Measurements from ENCODE around the gene CCDC71. TPM values are rescaled to one million over a fixed set of nuclear protein-coding genes. Genes with fewer than 3 reads are reported as not detected.

CCDC71 gene
- total and polyA plus RNA-seq, 2 donors (not counting 1 experiment from before 2014, with no cell fraction given) = 15.6 to 30.0 TPM

- TF ChIP-seq CTCF (IDR thresholded peaks at IDR 0.05) (no peak), EZH2 (IDR thresholded peaks at IDR 0.05; ENCODE audit: borderline replicate concordance, insufficient read depth, low read depth, low read length, poor library complexity, severe bottlenecking) (no peak)
- peaks cover 0 to 5% (median 0%) of the 10 kb centered on the region in 3 donors for H3K9me3 ChIP-seq (ENCODE audit: control extremely low read depth in 1 of 3, control insufficient read depth in 2 of 3, insufficient read depth in 1 of 3, low read length in 2 of 3)
- Mint-ChIP-seq H3K4me1 (peaks cover 15% of the 10 kb centered on the region), H3K27me3 (no peaks in the 10 kb centered on the region), H3K27ac (peak overlapping the region; percentile 89), H3K9me3 (ENCODE audit: insufficient read depth) (no peaks in the 10 kb centered on the region), H3K4me3 (peak overlapping the region; percentile 88)
- H3K4me2 ChIP-seq (replicated peaks; ENCODE audit: low read depth, low read length, poor library complexity, severe bottlenecking) = peak overlapping the region; percentile 88
- WGBS (ENCODE audit: insufficient coverage) = 0% methylated on average over 9 of the region's 9 CpGs
- H3K27ac ChIP-seq (ENCODE audit: low read length in 2 of 2) = peak overlapping the region; percentile 82 to 92
- ATAC-seq (ENCODE audit: low read depth) = no peak
- no peaks in the 10 kb centered on the region for H3K27me3 ChIP-seq (replicated peaks in 1 of 4; ENCODE audit: control extremely low read depth in 1 of 4, control insufficient read depth in 3 of 4, insufficient read depth in 4 of 4, low read length in 3 of 4)
- CTCF ChIA-PET = interaction anchor here (0.6 to 1.8 kb wide), 4 partner anchors 18 to 133 kb away, joined by 3 to 14 read pairs (median 5); partner anchors contain the start of gene QRICH1
- peaks cover 7% of the 10 kb centered on the region for H4K20me1 ChIP-seq (ENCODE audit: control insufficient read depth, insufficient read depth, low read length, poor library complexity, severe bottlenecking)
- no peak for DNase-seq
- peak overlapping the region; percentile 67 to 85 (median 74) for H3K4me3 ChIP-seq (ENCODE audit: control extremely low read depth in 1 of 5, extremely low read depth in 1 of 5, insufficient read depth in 1 of 5, low read depth in 2 of 5, low read length in 4 of 5)
- H3K36me3 ChIP-seq (replicated peaks in 1 of 2; ENCODE audit: control extremely low read depth in 1 of 2, control insufficient read depth in 1 of 2, extremely low read depth in 1 of 2, insufficient read depth in 2 of 2, low read length in 1 of 2) = peaks cover 0 to 40% of the 10 kb centered on the region in 2 experiments
- intact Hi-C loops (cut with micrococcal nuclease) = loop anchor here (1.0 to 5.0 kb wide), 5 partner anchors 16 to 552 kb away; partner anchors contain the start of genes APEH, CCDC71, QARS1 and QRICH1
- H3K4me1 ChIP-seq (ENCODE audit: control insufficient read depth in 2 of 2, insufficient read depth in 2 of 2, low read length in 2 of 2) = peaks cover 12 to 21% of the 10 kb centered on the region in 2 donors
- POLR2A ChIA-PET = interaction anchor here (0.9 to 2.6 kb wide), 5 partner anchors 16 to 132 kb away, joined by 3 to 32 read pairs (median 6); partner anchors contain the start of genes DALRD3, QARS1 and QRICH1
- peak overlapping the region; percentile 90 for H3K9ac ChIP-seq (ENCODE audit: low read length)
- peak overlapping the region; percentile 88 for H2AFZ ChIP-seq (ENCODE audit: insufficient read depth, low read depth, low read length, poor library complexity, severe bottlenecking)
- peaks cover 39% of the 10 kb centered on the region for H3K79me2 ChIP-seq (ENCODE audit: control insufficient read depth, insufficient read depth, low read length)
These were observed 46.1 kb downstream of the CCDC71 start for GRCh38 chr3:49120096-49120437.

- POLR2A ChIA-PET = interaction anchor here (0.9 to 2.6 kb wide), 2 partner anchors 18 to 25 kb away, joined by 3 to 32 read pairs; partner anchors contain the start of gene QRICH1
- CTCF ChIA-PET = interaction anchor here (0.6 to 1.0 kb wide), 2 partner anchors 13 to 131 kb away, joined by 3 to 4 read pairs; no protein-coding TSS in a partner anchor
- ATAC-seq (ENCODE audit: low read depth) (no peak), DNase-seq (no peak)
- peak overlapping the region; percentile 90 for H3K9ac ChIP-seq (ENCODE audit: low read length)
- TF ChIP-seq EZH2 (IDR thresholded peaks at IDR 0.05; ENCODE audit: borderline replicate concordance, insufficient read depth, low read depth, low read length, poor library complexity, severe bottlenecking) (no peak), CTCF (IDR thresholded peaks at IDR 0.05) (no peak)
- no peaks in the 10 kb centered on the region for H3K9me3 Mint-ChIP-seq (ENCODE audit: insufficient read depth)
- H3K79me2 ChIP-seq (ENCODE audit: control insufficient read depth, insufficient read depth, low read length) = peaks cover 45% of the 10 kb centered on the region
- intact Hi-C loops (cut with micrococcal nuclease) = no loop called here
- peaks cover 0 to 5% (median 0%) of the 10 kb centered on the region in 3 donors for H3K9me3 ChIP-seq (ENCODE audit: control extremely low read depth in 1 of 3, control insufficient read depth in 2 of 3, insufficient read depth in 1 of 3, low read length in 2 of 3)
- no peaks in the 10 kb centered on the region for H3K27me3 Mint-ChIP-seq
- 100% methylated on average over 1 of the region's 3 CpGs for WGBS (ENCODE audit: insufficient coverage)
- no peak overlapping the region for H3K27ac ChIP-seq (ENCODE audit: low read length in 2 of 2)
- H3K4me3 ChIP-seq (ENCODE audit: control extremely low read depth in 1 of 5, extremely low read depth in 1 of 5, insufficient read depth in 1 of 5, low read depth in 2 of 5, low read length in 4 of 5) = peak overlapping the region in 2 of 5 experiments; percentile 67 to 74
- peak overlapping the region; percentile 88 for H3K4me2 ChIP-seq (replicated peaks; ENCODE audit: low read depth, low read length, poor library complexity, severe bottlenecking)
- peak overlapping the region; percentile 88 for H3K4me3 Mint-ChIP-seq
- no peaks in the 10 kb centered on the region for H3K27me3 ChIP-seq (replicated peaks in 1 of 4; ENCODE audit: control extremely low read depth in 1 of 4, control insufficient read depth in 3 of 4, insufficient read depth in 4 of 4, low read length in 3 of 4)
- no peak overlapping the region for H2AFZ ChIP-seq (ENCODE audit: insufficient read depth, low read depth, low read length, poor library complexity, severe bottlenecking)
- peaks cover 15% of the 10 kb centered on the region for H3K4me1 Mint-ChIP-seq
- peaks cover 12 to 21% of the 10 kb centered on the region in 2 donors for H3K4me1 ChIP-seq (ENCODE audit: control insufficient read depth in 2 of 2, insufficient read depth in 2 of 2, low read length in 2 of 2)
- H4K20me1 ChIP-seq (ENCODE audit: control insufficient read depth, insufficient read depth, low read length, poor library complexity, severe bottlenecking) = peaks cover 8% of the 10 kb centered on the region
- peak overlapping the region; percentile 20 for H3K27ac Mint-ChIP-seq
- peaks cover 0 to 46% of the 10 kb centered on the region in 2 experiments for H3K36me3 ChIP-seq (replicated peaks in 1 of 2; ENCODE audit: control extremely low read depth in 1 of 2, control insufficient read depth in 1 of 2, extremely low read depth in 1 of 2, insufficient read depth in 2 of 2, low read length in 1 of 2)
These were observed 46.7 kb downstream of the CCDC71 start for GRCh38 chr3:49119439-49119838.

All from B cell (primary cell).